ENCODE results near the gene SUPT5H.

The SUPT5H gene

DNA sequence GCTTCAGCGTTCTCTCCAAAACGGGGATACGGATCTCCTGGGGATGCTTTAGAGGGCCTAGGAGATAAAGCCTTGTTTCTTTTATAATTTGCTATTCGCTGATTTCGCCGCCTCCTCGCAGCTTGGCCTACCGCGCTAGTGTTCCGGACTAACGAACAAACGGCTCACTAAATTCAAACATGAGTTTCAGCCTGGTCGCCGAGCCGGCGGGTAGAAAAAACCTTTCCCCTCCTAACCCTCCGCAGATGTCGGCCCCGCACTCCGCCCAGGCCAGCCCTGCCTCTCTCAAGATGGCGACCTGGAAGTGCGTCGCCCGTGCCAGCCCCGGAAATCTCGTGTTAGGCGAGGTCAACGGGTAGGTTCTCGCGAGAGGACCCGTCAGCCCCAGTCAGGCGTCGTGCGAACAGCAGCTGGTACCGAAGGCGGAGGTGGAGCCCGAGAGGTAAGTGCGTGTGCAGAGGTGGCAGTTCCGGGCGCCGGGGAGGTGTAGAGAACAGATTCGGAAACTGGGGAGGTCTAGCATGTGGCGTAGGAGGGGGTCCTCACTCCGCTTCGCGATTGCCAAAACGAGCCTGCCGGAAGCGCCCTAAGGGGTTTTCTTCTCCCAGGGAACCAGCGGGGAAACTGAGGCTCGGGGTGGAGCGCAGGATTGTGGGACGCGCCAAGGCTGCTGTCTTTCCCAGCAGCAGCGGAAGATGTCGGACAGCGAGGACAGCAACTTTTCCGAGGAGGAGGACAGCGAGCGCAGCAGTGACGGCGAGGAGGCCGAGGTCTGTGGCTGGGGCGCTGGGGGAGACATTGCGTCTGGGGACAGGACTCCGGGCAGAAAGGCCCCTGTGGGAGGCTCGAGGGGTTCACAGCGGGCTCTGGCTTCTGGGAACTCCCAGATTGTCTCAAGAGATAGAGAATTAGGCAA is at the start of gene SUPT5H:
Gene SUPT5H (plus strand): TSS at position 387 of the 916 bp plus-strand sequence. CDS start 309 bp downstream, at position 696.
- peak; percentile 89 for DNase-seq (ENCODE audit: low spot score)
- FAIRE-seq, result peak; percentile 45

DNA sequence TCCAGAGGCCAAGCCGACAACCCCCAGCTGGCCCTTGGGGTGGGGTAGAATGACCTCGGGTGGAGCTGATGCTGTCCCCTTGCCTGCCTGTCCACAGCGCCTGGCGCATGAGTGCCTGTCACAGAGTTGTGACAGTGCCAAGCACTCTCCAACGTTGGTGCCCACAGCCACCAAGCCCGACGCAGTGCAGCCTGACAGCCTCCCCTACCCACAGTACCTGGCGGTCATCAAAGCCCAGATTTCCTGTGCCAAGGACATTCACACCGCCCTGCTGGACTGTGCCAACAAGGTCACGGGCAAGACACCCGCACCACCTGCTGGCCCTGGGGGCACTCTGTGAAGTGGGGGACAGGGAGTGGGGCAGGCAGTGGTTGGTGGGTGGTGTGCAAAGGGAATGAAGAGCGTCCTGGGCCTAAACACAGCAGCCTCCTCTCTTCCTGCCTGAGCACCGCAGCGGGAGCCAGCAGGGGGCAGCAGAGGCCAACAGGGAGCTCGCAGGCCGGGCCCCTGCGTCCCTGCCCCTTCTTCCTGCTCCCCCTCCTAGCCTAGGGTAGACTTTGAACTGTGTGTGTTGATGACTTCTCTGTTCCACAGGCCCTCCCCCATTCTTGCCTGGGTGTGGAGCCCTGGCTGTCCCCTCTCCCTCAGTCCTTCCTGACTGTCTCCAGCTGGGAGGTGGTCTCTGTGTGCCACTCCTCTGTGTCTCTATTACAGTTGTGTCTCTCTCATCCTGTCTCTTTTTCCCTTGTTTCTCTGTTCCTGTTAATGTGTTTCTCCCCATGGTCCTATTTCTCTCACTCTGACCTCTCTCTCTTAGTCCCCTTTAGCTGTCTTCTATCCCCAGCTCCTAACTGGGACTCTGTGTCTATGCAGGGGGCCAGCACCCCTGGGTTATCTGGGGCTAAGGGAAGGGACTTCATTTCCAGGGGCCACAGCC is 47.8 kb upstream of the SUPT5H start:
- FAIRE-seq (no peak), DNase-seq (ENCODE audit: low spot score) (peak; percentile 66)

DNA sequence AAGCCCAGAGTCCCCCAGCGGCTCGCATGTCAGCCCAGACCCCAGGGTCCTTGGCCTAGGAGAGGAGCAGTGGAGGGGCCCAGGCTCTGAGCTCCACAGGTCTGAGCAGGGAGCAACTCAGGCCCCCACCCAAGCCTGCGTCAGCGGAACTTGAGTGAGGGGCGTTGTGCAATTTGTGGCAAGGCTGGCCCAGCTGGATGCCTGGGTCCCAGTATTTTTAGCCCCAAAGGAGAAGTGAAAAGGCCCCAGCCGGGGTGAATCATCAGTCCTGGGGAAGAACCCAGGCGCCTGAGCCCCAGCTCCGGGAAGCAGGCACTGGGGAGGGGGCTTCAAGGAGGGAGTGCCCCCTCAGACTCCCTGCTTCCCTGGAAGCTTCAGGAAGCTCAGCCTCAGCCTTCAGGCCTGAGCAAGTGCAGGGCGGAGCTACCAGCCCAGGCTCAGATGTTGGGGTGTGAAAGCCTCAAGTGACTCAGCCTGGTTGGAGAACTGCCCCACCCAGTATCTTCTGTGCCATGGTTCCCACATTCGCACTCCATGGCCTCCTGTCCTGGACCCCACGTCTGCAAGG is 47.0 kb upstream of the SUPT5H start:
- peak; percentile 14 for DNase-seq (ENCODE audit: low spot score)
- no peak for FAIRE-seq

DNA sequence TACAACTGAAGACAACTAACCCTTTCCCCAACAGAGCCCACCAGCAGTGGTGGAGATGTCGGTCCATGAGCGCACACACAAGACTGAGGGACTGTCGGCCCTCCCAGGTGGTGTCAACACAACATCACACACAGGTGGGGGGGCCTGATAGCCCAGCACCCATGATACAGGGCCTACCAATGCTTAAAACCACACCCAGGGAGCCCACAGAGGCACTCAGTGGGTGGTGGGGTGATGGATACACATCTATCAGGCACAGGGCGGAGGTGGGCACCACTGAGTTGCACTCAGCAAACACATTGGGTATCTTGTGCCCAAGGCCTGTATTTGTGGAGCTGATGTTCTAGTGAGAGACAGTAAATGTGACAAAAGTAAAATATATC is 45.7 kb upstream of the SUPT5H start:
- FAIRE-seq (no peak), DNase-seq (ENCODE audit: low spot score) (no peak)

DNA sequence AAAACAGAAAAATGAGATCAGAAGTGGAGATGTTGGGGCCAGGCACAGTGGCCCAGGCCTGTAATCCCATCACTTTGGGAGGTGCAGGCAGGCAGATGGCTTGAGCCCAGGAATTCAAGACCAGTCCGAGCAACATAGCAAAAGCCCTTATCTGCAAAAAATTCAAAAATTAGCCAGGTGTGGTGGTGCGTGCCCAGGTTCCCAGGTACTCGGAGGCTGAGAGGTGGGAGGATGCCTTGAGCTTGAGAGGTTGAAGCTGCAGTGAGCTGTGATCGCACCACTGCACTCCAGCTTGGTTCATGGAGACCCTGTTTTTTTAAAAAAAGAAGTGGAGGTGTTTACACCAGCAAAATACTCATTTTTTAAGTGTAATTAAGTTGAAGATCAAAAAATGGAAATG is 45.3 kb upstream of the SUPT5H start:
- FAIRE-seq (no peak), DNase-seq (ENCODE audit: low spot score) (no peak)

DNA sequence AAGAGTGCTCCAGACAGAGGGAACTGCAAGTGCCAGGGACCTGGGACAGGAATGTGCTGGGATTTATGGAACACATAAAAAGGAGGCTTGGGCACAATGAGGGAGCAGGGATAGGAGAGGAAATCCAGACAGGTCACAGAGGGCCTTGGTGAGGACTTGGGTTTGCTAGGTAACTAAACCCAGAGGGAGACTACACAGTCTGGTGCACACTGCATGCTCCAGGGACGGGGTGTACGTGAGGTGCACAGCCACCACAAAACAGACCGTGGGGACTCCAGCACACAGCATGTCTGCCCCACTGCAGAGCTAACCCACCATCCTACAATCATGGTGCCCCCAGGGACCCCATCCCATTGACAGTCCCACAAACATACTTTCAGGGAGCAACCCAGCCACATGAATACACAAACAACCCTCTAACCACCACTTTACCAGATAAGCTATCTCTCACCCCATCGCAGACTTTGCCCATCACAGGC is 44.3 kb upstream of the SUPT5H start:
- DNase-seq (ENCODE audit: low spot score) (peak; percentile 32), FAIRE-seq (no peak)

DNA sequence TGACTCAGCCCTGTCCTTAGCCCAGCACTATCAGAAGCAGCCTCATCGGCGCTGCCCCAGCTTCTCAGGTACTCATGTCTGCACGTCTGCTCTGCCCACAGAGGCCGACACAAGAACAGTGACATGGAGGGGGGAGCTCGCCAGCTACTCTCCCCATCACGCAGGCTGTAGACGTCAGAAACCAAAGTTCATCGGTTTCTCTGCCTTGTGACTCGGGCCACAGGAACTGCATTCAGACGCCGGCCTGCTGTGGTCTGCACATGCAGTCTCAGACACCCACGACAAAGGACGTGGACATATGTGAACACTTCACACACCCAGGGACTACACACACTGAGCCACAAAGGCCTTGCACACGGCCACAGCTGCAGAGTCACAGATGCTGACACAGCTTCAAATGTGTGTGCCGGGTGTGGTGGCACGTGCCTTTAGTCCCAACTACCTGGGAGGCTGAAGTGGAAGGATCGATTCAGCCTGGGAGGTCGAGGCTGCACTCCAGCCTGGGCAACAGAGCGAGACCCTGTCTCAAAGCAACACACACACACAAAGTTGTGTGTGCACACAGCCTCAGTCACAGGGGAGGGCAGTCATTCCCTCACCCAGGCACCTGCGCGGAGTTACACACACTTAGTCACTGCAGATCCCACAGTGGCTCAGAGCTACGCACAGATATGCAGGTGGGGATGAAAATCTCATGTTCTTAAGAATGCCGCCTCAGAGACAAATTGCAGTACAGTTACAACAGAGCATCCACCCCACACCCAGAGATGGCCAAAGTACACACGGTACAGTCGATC is 43.6 kb upstream of the SUPT5H start:
- FAIRE-seq (peak; percentile 81), DNase-seq (ENCODE audit: low spot score) (peak; percentile 93)

DNA sequence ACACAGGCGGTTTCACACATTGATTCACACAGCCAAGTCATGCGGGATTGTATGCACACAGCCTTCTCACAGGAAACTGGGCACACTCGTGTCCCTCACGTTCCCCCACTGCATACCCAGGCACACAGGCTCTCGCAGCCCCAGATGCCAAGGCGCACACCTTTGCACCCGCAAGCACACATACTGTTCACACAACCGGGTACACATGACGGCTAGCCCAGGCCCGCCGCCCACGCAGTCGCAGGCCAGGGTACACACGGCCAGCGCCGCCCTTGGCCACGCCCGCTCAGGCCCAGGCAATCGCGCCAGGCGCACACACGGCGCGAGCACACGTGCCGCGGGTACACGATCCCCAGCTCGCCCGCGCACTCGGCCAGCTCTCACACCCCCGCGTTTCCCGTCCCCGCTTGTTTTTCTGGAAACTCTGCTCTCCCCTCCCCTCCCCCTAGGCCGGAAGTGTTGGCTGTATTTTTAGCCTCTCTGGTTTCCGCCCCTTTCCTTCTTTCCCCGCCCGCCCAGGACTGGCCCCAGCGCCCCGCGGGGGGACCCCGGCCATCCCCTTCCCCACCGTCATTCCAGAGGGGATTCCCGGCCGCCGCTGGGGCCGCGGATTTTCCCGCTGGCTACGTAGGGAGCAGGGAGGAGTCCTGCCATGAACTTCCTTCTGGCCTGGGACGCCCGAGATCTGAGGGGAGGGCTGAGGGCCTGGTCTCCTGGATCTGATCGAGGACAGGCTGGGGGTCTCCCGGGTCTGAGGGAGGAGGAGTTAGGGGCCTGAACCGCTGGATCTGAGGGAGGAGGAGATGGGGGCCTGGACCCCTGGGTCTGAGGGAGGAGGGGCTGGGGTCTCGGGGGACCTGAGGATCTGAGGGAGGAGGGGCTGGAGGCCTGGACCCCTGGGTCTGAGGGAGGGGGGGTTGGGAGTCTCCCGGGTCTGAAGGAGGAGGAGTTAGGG is 42.8 kb upstream of the SUPT5H start:
- FAIRE-seq (no peak), DNase-seq (ENCODE audit: low spot score) (peak; percentile 67)

DNA sequence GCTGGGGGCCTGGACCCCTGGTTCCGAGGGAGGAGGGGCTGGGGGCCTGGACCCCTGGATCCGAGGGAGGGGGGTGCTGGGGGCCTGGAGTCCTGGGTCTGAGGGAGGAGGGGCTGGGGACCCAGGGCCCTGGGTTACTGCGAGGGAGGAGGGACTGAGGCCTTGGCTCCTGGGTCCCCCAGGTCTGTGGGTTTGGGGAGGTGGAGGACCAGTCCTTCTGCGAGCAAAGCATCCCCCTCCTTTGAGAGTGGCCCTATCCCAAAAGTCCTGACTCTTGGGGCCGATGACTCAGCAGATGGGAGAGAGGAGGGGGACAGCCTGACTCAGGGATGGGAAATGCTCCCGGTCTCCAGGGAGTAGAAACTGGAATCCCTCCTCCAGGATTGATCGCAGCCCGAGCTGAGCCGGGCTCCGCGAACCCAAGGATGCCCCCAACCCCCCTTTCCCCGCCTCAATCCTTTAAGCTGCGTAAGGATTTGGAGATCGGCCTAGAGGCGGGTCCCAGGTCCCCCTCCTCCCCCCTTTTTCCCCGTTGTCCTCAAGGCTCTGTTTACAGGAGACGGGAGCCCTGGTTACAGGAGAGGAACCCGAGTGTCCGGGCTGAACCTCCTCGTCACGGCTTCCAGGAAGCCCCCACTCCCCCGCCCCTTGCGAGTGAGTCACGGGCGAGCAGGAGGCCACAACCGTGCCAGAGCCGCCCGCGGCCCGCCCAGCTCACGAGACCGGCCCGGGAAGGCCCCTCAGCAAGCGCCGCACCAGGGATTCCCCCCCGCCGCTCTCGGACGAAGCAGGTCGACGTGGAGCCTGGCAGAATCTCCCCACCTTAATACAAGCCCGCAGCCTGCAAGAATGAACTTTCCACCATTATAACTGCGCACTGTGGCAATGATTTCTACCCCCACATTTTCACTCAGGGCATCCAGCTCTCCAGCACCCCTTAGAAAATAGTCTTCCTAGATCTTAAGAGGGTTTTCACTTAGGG is 41.8 kb upstream of the SUPT5H start:
- FAIRE-seq (no peak), DNase-seq (ENCODE audit: low spot score) (peak; percentile 79)

DNA sequence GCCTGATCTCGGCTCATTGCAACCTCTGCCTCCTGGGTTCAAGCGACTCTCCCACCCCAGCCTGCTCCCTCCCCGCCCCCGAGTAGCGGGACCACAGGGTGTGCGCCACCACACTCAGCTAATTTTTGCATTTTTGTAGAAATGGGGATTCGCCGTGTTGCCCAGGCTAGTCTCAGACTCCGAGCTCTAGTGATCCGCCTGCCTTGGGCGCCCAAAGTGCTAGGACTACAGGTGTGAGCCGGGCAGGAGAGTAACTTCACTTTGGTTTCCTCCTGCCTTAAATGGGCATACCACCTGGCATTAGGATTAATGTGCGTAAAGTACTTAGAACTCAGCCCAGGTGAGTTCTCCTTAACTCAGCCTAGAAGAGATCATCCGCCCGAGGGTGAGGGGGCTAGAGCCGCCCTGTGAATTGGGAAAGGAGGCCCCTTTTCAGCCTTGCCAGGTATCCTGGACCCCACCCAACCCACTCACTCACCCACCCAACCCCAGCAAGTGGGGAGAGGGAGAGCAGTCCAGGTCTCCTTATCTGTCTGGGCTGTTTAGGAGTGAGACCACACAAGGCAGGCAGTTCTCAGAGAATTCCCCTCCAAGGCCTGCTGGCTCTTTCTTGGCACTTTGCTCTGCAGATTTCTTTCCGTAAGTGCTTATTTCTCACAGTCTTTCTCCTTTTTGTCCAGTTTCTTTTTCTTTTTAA is 40.0 kb upstream of the SUPT5H start:
- DNase-seq (ENCODE audit: low spot score) (no peak), FAIRE-seq (no peak)

DNA sequence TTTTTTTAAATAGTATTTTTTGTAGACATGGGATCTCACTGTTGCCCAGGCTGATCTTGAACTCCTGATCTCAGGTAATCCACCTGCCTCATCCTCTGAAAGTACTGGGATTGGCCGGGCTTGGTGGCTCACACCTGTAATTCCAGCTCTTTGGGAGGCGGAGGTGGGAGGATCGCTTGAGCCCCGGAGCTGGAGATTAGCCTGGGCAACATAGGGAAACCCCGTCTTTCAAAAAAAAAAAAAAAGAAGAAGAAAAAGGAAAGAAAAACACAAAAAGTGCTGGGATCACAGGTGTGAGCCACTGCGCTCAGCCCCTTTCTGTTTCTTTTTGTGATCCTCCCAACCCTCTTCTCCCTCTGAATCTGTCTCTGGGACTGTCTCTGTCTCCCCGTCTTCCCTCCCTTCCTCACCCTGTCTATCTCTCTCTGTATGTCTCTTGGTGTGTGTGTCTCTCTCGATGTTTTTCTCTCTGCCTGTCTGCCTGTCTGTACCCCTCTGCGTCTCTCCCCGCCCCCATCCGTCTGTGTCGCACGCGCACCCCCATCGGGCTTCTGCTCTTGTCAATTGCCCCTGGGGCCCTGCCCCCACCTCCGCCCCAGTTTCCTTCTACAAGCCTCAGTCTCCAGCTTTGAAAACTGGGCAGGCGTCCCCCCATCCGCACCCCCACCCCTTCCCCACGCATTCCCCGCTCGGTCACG is 39.3 kb upstream of the SUPT5H start:
- FAIRE-seq, result no peak
- DNase-seq (ENCODE audit: low spot score), result no peak

DNA sequence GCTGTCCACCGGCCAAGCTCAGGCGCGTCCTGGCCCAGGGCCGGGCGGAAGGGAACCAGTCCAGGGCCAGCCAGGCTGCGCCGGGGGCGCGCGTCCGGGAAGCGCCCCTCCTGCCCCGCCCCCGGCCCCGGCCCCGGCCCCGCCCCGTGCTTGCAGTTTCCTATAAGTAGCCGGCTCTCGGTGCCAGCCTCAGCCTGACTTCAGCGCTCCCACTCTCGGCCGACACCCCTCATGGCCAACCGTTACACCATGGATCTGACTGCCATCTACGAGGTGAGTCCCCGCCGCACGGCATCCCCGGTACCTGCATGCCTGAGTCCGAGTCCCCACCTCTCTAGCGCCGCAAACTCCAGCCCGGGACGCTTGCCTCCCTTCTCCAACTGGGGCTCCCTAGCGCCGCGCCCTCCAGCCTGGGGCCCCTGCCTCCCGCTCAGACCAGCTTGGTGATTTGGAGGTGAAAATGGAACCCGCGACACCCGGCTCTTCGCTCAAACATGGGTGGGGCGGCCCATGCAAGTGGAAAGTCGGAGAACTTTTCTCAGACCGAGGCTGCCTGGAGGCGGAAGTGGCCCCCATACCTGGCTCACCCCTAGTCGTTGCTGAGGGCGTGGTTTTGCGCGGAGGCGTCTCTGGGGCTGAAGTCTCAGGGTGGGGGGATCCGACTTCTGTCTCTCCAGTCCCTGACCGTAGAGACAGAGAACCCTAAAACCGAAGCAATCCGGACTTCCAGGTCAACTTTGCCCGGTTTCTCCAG is 38.5 kb upstream of the SUPT5H start, which contains the start of gene ZFP36:
Gene ZFP36 (plus strand): TSS at position 192 of the 754 bp plus-strand sequence. CDS start 58 bp downstream, at position 250.
- FAIRE-seq (no peak), DNase-seq (ENCODE audit: low spot score) (peak; percentile 62)

DNA sequence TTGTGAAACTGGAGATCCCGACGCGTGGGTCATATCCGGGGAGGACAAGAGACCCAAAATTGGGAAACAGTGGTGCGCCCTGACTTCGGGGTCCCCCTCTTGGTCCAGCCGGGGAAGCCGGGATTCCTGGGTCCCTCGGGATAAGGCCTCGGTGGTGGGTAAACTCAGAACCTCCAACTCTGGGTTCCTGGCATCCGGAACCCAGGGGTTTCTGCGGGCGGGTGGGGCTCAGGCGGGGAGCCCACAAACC is 38.0 kb upstream of the SUPT5H start:
- DNase-seq (ENCODE audit: low spot score) (no peak), FAIRE-seq (no peak)

DNA sequence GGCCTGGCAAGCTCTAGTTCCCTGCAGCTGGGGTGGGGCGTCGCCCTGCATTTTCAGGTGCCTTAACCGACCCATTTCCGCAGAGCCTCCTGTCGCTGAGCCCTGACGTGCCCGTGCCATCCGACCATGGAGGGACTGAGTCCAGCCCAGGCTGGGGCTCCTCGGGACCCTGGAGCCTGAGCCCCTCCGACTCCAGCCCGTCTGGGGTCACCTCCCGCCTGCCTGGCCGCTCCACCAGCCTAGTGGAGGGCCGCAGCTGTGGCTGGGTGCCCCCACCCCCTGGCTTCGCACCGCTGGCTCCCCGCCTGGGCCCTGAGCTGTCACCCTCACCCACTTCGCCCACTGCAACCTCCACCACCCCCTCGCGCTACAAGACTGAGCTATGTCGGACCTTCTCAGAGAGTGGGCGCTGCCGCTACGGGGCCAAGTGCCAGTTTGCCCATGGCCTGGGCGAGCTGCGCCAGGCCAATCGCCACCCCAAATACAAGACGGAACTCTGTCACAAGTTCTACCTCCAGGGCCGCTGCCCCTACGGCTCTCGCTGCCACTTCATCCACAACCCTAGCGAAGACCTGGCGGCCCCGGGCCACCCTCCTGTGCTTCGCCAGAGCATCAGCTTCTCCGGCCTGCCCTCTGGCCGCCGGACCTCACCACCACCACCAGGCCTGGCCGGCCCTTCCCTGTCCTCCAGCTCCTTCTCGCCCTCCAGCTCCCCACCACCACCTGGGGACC is 37.6 kb upstream of the SUPT5H start:
- DNase-seq (ENCODE audit: low spot score), result no peak
- no peak for FAIRE-seq

DNA sequence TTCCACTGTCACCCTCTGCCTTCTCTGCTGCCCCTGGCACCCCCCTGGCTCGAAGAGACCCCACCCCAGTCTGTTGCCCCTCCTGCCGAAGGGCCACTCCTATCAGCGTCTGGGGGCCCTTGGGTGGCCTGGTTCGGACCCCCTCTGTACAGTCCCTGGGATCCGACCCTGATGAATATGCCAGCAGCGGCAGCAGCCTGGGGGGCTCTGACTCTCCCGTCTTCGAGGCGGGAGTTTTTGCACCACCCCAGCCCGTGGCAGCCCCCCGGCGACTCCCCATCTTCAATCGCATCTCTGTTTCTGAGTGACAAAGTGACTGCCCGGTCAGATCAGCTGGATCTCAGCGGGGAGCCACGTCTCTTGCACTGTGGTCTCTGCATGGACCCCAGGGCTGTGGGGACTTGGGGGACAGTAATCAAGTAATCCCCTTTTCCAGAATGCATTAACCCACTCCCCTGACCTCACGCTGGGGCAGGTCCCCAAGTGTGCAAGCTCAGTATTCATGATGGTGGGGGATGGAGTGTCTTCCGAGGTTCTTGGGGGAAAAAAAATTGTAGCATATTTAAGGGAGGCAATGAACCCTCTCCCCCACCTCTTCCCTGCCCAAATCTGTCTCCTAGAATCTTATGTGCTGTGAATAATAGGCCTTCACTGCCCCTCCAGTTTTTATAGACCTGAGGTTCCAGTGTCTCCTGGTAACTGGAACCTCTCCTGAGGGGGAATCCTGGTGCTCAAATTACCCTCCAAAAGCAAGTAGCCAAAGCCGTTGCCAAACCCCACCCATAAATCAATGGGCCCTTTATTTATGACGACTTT is 36.8 kb upstream of the SUPT5H start:
- no peak for DNase-seq (ENCODE audit: low spot score)

More for the DNA sequence above, 36.8 kb upstream of the SUPT5H start:
- FAIRE-seq, result no peak
